BE2C (cell line): ENCODE data around the gene KCNMA1.
"Not testable (repeated sequence)": the region's sequence is repeated elsewhere in the genome, so short reads cannot be mapped to it uniquely, and the experiment has no call there.

ENCODE experiments used
- DNase-seq: peaks from one replicate; pipeline ENCODE4 v3.0.0-alpha.2; 2020
- H3K27me3 ChIP-seq: fragments of 250-450 bp; sonication (Bioruptor Pico); 2 replicates; pipeline ENCODE4 v1.5.1; 2020; ENCODE audit warnings: mild to moderate bottlenecking
- H3K36me3 ChIP-seq: fragments of 250-450 bp; sonication (Bioruptor Pico); 2 replicates; pipeline ENCODE4 v1.5.1; 2020; ENCODE audit warnings: mild to moderate bottlenecking
- H3K4me1 ChIP-seq: fragments of 250-450 bp; sonication (Bioruptor Pico); 2 replicates; pipeline ENCODE4 v1.5.1; 2020
- H3K4me3 ChIP-seq: 2 replicates; pipeline ENCODE4 v1.5.1; 2011; ENCODE audit warnings: low read depth, low read length
- H3K9me3 ChIP-seq: fragments of 250-450 bp; sonication (Bioruptor Pico); 2 replicates; pipeline ENCODE4 v1.5.1; 2020
- TF ChIP-seq, protein P1 (sequence below): IDR thresholded peaks from 2 replicates; pipeline ENCODE4 v1.5.1; 2012; ENCODE audit warnings: mild to moderate bottlenecking, low read depth, low read length

Gene KCNMA1

DNA sequence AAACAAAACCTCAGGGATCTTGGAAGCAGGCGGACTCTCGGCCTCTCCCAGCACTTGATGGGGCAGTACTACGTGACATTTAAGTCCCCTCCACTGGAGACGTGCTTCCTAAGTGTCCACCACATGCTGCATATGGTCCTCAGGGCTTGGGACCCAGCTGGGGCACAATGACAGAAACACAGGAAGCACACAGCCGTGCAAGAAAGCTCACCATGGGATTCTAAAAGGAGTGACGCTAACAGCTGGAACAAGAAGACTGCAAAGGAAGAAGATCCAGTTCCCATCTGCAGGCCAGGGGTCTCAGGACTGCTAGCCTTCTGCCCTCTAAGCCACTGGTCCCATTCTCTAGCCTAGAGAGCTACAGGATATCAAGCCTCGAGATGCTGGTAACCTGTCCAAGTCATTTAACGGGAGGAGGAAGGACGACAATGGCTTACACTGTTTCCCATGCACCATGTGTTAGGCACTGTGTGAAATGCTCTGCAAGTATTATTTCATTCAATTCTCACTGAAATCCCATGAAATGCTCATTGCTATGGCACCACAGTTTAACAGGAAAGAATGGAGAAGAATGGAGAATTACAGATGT lies 61.1 kb downstream of the KCNMA1 start:
- Histone ChIP-seq H3K9me3 (no peaks in the 10 kb centered on the region), H3K4me3 (no peak overlapping the region), H3K27me3 (no peaks in the 10 kb centered on the region), H3K36me3 (no peaks in the 10 kb centered on the region), H3K4me1 (peaks cover 3% of the 10 kb centered on the region)
- TF ChIP-seq, protein P1, sequence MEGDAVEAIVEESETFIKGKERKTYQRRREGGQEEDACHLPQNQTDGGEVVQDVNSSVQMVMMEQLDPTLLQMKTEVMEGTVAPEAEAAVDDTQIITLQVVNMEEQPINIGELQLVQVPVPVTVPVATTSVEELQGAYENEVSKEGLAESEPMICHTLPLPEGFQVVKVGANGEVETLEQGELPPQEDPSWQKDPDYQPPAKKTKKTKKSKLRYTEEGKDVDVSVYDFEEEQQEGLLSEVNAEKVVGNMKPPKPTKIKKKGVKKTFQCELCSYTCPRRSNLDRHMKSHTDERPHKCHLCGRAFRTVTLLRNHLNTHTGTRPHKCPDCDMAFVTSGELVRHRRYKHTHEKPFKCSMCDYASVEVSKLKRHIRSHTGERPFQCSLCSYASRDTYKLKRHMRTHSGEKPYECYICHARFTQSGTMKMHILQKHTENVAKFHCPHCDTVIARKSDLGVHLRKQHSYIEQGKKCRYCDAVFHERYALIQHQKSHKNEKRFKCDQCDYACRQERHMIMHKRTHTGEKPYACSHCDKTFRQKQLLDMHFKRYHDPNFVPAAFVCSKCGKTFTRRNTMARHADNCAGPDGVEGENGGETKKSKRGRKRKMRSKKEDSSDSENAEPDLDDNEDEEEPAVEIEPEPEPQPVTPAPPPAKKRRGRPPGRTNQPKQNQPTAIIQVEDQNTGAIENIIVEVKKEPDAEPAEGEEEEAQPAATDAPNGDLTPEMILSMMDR, result no peak
- no peak for DNase-seq

DNA sequence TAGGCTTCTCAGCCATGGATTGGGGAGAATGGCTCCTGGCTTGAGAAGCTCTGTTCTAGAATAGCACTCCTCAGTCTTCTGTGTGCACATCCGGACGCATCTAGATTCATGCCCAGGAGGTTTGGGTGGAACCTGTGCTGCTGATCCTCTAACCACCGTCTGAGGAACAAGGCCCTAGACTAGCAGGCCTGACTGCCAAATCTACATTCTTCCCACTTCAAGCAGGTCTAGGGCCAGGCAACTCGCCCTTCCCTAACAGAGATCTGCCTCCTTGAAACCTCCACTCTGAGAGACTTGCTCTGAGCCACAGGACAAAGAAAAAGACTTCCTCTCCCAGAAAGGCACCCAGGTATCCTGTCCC lies 61.6 kb downstream of the KCNMA1 start:
- TF ChIP-seq, protein P1, result no peak
- H3K4me1 ChIP-seq, result peaks cover 8% of the 10 kb centered on the region
- DNase-seq, result no peak

DNA sequence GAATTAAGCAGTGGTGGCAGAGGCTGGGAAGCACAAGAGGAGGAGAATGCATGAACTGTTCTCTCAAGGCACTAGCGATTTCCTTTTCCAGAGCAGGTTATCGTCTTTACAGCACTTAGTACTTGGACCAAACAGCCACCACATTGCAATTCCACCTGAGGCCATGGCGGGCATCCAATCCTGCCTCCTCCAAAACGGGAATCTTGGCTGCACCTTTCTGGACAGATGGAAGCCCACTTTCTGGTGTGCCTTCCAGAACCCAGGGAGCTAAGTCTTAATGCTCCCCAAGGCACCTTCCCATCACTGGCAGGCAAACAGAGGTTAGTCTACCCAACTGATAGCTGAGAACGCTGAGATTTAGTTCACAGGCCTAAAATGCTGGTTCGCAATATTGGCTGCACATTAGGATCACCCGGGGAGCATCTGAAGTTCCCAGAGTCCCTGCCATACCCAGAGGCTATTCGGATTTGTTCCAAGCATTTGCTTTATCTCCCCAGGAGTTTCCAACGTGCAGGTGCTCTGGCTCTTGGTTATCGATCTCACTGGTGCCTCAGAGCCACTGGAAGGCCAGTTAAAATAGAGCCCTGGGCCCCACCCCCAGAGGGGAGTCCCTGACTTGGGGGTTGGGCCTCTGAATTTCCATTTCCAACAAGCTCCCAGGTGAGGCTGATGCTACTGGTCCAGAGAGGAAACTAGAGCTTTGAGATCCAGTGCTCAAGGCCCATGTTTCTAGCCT lies 62.2 kb downstream of the KCNMA1 start:
- H3K36me3 ChIP-seq, result no peaks in the 10 kb centered on the region
- TF ChIP-seq, protein P1, result no peak
- no peak overlapping the region for H3K4me3 ChIP-seq
- H3K27me3 ChIP-seq, result no peaks in the 10 kb centered on the region
- H3K9me3 ChIP-seq, result no peaks in the 10 kb centered on the region
- DNase-seq, result no peak
- H3K4me1 ChIP-seq, result peaks cover 8% of the 10 kb centered on the region

More for the DNA sequence above, 61.6 kb downstream of the KCNMA1 start:
- no peaks in the 10 kb centered on the region for H3K9me3 ChIP-seq
- no peaks in the 10 kb centered on the region for H3K36me3 ChIP-seq
- H3K27me3 ChIP-seq, result no peaks in the 10 kb centered on the region
- no peak overlapping the region for H3K4me3 ChIP-seq

DNA sequence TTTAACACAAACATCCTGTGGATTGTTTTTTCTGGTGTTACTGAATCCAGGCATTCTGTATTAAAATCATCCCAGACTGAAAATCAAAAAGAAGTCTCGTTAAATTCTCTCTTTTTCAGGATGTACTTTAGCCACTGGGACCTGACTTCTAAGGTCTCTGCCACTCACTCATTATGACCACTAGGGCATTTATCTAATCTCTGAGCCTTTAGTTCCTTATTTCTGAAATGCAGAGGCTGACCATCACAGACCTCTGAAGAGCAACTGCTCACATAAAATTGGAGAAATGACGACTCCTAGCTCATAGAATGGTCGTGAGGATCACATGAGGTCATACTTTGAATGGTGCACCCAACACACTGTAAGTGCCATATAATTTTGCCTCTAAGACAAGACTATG lies 63.2 kb downstream of the KCNMA1 start:
- no peaks in the 10 kb centered on the region for H3K9me3 ChIP-seq
- H3K36me3 ChIP-seq, result no peaks in the 10 kb centered on the region
- DNase-seq, result no peak
- H3K27me3 ChIP-seq, result no peaks in the 10 kb centered on the region
- TF ChIP-seq, protein P1, result peak; percentile 30
- peaks cover 8% of the 10 kb centered on the region for H3K4me1 ChIP-seq
- H3K4me3 ChIP-seq, result no peak overlapping the region

DNA sequence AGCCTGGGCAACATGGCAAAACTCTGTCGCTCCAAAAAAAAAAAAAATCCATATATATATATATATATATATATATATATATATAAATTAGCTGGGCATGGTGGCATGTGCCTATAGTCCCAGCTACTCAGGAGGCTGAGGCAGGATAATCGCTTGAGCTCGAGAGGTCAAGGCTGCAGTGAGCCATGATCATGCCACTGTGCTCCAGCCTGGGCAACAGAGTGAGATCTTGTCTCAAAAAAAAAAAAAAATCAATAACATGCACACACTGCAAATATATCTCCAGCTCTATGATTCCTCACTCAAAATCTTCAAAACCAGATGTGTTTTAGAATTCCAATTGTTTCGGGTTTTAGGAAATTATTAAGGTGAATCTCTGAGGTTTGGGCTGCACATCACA lies 65.1 kb downstream of the KCNMA1 start:
- H3K36me3 ChIP-seq, DNase-seq, H3K4me3 ChIP-seq, H3K4me1 ChIP-seq, H3K9me3 ChIP-seq, H3K27me3 ChIP-seq: not testable (repeated sequence)

DNA sequence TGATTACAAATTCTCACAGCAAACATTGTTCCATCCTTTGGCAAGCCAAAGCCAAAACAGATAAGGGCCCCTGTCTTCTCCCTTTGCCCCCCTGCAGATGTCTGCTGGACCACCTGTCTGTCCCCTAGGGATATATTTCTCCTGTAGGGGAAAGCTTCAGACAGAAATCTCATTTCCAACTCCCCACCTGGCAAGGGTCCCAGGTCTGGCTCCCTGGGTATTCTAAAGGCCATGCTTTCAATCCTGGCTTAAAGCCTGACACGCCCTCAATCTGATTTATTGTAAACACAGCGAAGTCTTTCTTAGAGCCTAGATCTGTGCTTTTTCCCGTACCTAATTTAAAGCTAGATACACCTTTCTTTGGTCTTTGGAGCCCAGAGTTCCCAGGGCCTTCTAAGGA lies 66.1 kb downstream of the KCNMA1 start:
- TF ChIP-seq, protein P1, result no peak
- Histone ChIP-seq H3K4me1 (peaks cover 18% of the 10 kb centered on the region), H3K4me3 (no peak overlapping the region), H3K9me3 (no peaks in the 10 kb centered on the region), H3K36me3 (no peaks in the 10 kb centered on the region), H3K27me3 (no peaks in the 10 kb centered on the region)
- peak; percentile 34 for DNase-seq
